Fibroblast of pulmonary artery (primary cell): Measurements from ENCODE around the gene SSUH2.

ENCODE experiments used
- DNase-seq: peaks from one replicate; pipeline ENCODE4 v3.0.0-alpha.2; 2010; ENCODE audit warnings: low read depth
- H3K4me3 ChIP-seq: replicated peaks from 2 replicates; pipeline ENCODE4 v1.5.1; 2011; ENCODE audit warnings: low read depth, mild to moderate bottlenecking, control low read depth, low read length, moderate library complexity
- CTCF ChIP-seq: IDR thresholded peaks from 2 replicates; pipeline ENCODE4 v1.5.1; 2011; ENCODE audit warnings: mild to moderate bottlenecking, control low read depth, low read length, inconsistent platforms; ENCODE audit errors: missing control alignments

The SSUH2 gene

GRCh38 chr3:8576841-8577571, 67.6 kb downstream of the SSUH2 start:
- H3K4me3 ChIP-seq, result no peak overlapping the region
- no peak for TF ChIP-seq CTCF
- DNase-seq, result peak; percentile 61

GRCh38 chr3:8576436-8576835, 68.2 kb downstream of the SSUH2 start:
- DNase-seq, result no peak
- H3K4me3 ChIP-seq, result no peak overlapping the region
- no peak for TF ChIP-seq CTCF

- TF ChIP-seq CTCF, result no peak
- no peak overlapping the region for H3K4me3 ChIP-seq
- DNase-seq, result peak; percentile 44
Observed at GRCh38 chr3:8575364-8576104, 69.1 kb downstream of the SSUH2 start.

- no peak for TF ChIP-seq CTCF
- no peak for DNase-seq
- no peak overlapping the region for H3K4me3 ChIP-seq
Observed at GRCh38 chr3:8574670-8575322, 69.8 kb downstream of the SSUH2 start.

- no peak for DNase-seq
- TF ChIP-seq CTCF, result no peak
- H3K4me3 ChIP-seq, result no peak overlapping the region
Observed at GRCh38 chr3:8574040-8574669, 70.4 kb downstream of the SSUH2 start.

- TF ChIP-seq CTCF, result no peak
- peak; percentile 62 for DNase-seq
- H3K4me3 ChIP-seq, result no peak overlapping the region
Observed at GRCh38 chr3:8573342-8573926, 71.2 kb downstream of the SSUH2 start.
